ENCODE data around the gene PDXDC1. TPM values are rescaled to one million over a fixed set of nuclear protein-coding genes. Genes with fewer than 3 reads are reported as not detected.
"Not testable (repeated sequence)": the region's sequence is repeated elsewhere in the genome, so short reads cannot be mapped to it uniquely, and the experiment has no call there.

The PDXDC1 gene
- total and polyA plus RNA-seq, 11 donors: 19.9 to 80.0 (median 68.9) TPM

GRCh38 chr16:14958970-14959369 is 15.9 kb upstream of the PDXDC1 start:
- peaks cover 0 to 10% (median 0%) of the 10 kb centered on the region in 12 donors for H3K9me3 ChIP-seq
- no peaks in the 10 kb centered on the region for H3K27me3 ChIP-seq
- ATAC-seq: no peak
- intact Hi-C loops (cut with DNase I): loop anchor here in 1 of 10 donors (10.0 kb wide), 1 partner anchor 76 kb away; no protein-coding TSS in a partner anchor
- no peak overlapping the region for H3K4me3 ChIP-seq
- WGBS, 4 donors: 83 to 90% (median 87%) methylated on average over 7 of the region's 7 CpGs
- H3K27ac ChIP-seq: no peak overlapping the region
- no peaks in the 10 kb centered on the region for H3K36me3 ChIP-seq
- no peak for DNase-seq
- peaks cover 0 to 12% (median 2%) of the 10 kb centered on the region in 12 donors for H3K4me1 ChIP-seq
- TF ChIP-seq CTCF (IDR thresholded peaks at IDR 0.05): no peak
- TF ChIP-seq POLR2A (IDR thresholded peaks at IDR 0.05): no peak

- no peak overlapping the region for H3K27ac ChIP-seq
- H3K27me3 ChIP-seq: no peaks in the 10 kb centered on the region
- no peak overlapping the region for H3K4me3 ChIP-seq
- no peaks in the 10 kb centered on the region for H3K36me3 ChIP-seq
- TF ChIP-seq POLR2A (IDR thresholded peaks at IDR 0.05) (no peak), CTCF (IDR thresholded peaks at IDR 0.05) (no peak)
- no peak for DNase-seq
- 89 to 94% (median 93%) methylated on average over 11 of the region's 11 CpGs for WGBS, 4 donors
- ATAC-seq: no peak
- peaks cover 0 to 11% (median 0%) of the 10 kb centered on the region in 12 donors for H3K9me3 ChIP-seq
- intact Hi-C loops (cut with DNase I): no loop called here
- H3K4me1 ChIP-seq: no peaks in the 10 kb centered on the region
Measured at GRCh38 chr16:14961405-14962186, 13.2 kb upstream of the PDXDC1 start.

GRCh38 chr16:14963281-14964173 is 11.3 kb upstream of the PDXDC1 start:
- peak in 1 of 4 donors; percentile 19 for ATAC-seq
- Histone ChIP-seq H3K27me3 (no peaks in the 10 kb centered on the region), H3K9me3 (peaks cover 0 to 11% (median 0%) of the 10 kb centered on the region in 12 donors), H3K4me3 (no peak overlapping the region), H3K27ac (no peak overlapping the region), H3K4me1 (no peaks in the 10 kb centered on the region), H3K36me3 (no peaks in the 10 kb centered on the region)
- DNase-seq: no peak
- intact Hi-C loops (cut with DNase I): no loop called here
- 71 to 78% (median 77%) methylated on average over 8 of the region's 8 CpGs for WGBS, 4 donors
- no peak for TF ChIP-seq POLR2A (IDR thresholded peaks at IDR 0.05)
- TF ChIP-seq CTCF (IDR thresholded peaks at IDR 0.05): no peak

DNA sequence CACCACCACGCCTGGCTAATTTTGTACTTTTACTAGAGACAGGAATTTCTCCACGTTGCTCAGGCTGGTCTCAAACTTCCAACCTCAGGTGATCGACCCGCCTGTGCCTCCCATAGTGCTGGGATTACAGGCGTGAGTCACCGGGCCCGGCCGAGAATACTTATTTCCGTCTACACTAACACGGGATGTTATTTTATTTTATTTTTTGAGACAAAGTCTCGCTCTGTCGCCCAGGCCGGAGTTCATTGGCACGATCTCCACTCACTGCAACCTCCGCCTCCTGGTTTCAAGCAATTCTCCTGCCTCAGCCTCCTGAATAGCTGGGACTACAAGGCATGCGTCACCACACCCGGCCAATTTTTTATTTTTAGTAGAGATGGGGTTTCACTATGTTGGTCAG is 9.5 kb upstream of the PDXDC1 start:
- WGBS, 4 donors: 89 to 93% (median 91%) methylated on average over 17 of the region's 17 CpGs
- no peak for ATAC-seq
- TF ChIP-seq POLR2A (IDR thresholded peaks at IDR 0.05) (no peak), CTCF (IDR thresholded peaks at IDR 0.05) (no peak)
- Histone ChIP-seq H3K4me3 (no peak overlapping the region), H3K9me3 (peaks cover 0 to 11% (median 0%) of the 10 kb centered on the region in 12 donors), H3K27ac (no peak overlapping the region), H3K4me1 (no peaks in the 10 kb centered on the region), H3K27me3 (no peaks in the 10 kb centered on the region), H3K36me3 (no peaks in the 10 kb centered on the region)
- DNase-seq: no peak
- intact Hi-C loops (cut with DNase I): no loop called here

GRCh38 chr16:14969795-14970194 is 5.0 kb upstream of the PDXDC1 start:
- H3K9me3 ChIP-seq; H3K27ac ChIP-seq; H3K4me3 ChIP-seq; H3K27me3 ChIP-seq; H3K36me3 ChIP-seq; H3K4me1 ChIP-seq; DNase-seq; intact Hi-C loops (cut with DNase I); ATAC-seq: not testable (repeated sequence)
- 95 to 96% (median 96%) methylated on average over 3 of the region's 3 CpGs for WGBS, 4 donors

- H3K27me3 ChIP-seq; H3K4me3 ChIP-seq; ATAC-seq; H3K9me3 ChIP-seq; intact Hi-C loops (cut with DNase I); H3K27ac ChIP-seq; H3K36me3 ChIP-seq: not testable (repeated sequence)
- DNase-seq: peak in 1 of 5 donors; percentile 52
- H3K4me1 ChIP-seq: peaks cover 0 to 16% (median 11%) of the 10 kb centered on the region in 12 donors
- WGBS, 4 donors: 89 to 95% (median 93%) methylated on average over 12 of the region's 12 CpGs
Measured at GRCh38 chr16:14971621-14972228, 3.1 kb upstream of the PDXDC1 start.

Measured in heart left ventricle (tissue), 16 donors.